Right cardiac atrium (tissue), 5 donors: ENCODE data around the gene MCC. TPM values are rescaled to one million over a fixed set of nuclear protein-coding genes. Genes with fewer than 3 reads are reported as not detected.

Experiments
- ATAC-seq, 2 donors: fragments of 200-7000 bp; cut with Tn5 transposase; one replicate each; pipeline versions ENCODE4 v1.8.0 to v1.9.1; 2020; ENCODE audit warnings: moderate library complexity in 2 of 2, mild to moderate bottlenecking in 1 of 2
- DNase-seq, 3 donors: peaks; one replicate each; pipeline ENCODE4 v3.0.0-alpha.2; 2020
- H3K27ac ChIP-seq: one replicate; pipeline ENCODE4 v1.5.1; 2013; ENCODE audit warnings: mild to moderate bottlenecking, low read length, control low read depth, moderate library complexity
- H3K27me3 ChIP-seq: one replicate; pipeline ENCODE4 v1.6.1; 2013; ENCODE audit not compliant: control insufficient read depth, insufficient read depth
- H3K4me1 ChIP-seq: one replicate; pipeline ENCODE4 v1.6.1; 2013; ENCODE audit warnings: low read length; ENCODE audit not compliant: control insufficient read depth, insufficient read depth
- H3K4me3 ChIP-seq: one replicate; pipeline ENCODE4 v1.5.1; 2013; ENCODE audit warnings: low read length, control low read depth
- H3K9me3 ChIP-seq: one replicate; pipeline ENCODE4 v1.6.1; 2013; ENCODE audit warnings: low read length; ENCODE audit not compliant: control insufficient read depth
- WGBS: extraction: QIAGEN DNeasy Blood & Tissue Kit; methylation state at CpG from one replicate; pipeline ENCODE4 v1.1.7; 2013; 5-methylcytosine and 5-hydroxymethylcytosine counted together
- intact Hi-C, 4 donors: fragments of 100-400 bp; cut with DNase I; formaldehyde crosslinking; loops; one replicate each; pipeline versions ENCODE4 v1.11.0 to v1.14.0; 2022 to 2023
- polyA plus RNA-seq: library from polyadenylated mRNA; stranded (reverse); fragments of 200-250 nt; gene quantifications from one replicate; pipeline ENCODE4 v1.2.3, GENCODE V29; 2013
- total RNA-seq, 4 donors: library from RNA; stranded (reverse); fragmentation: NEBNext Ultra II Directional; extraction: Animal tissue kit (Norgen Biotek cat#: 25700); gene quantifications; one replicate each; pipeline ENCODE4 v1.2.1, GENCODE V29; 2021
- donor health status: healthy with polysubstance abuse.
- donor health status: DM: no; HTN: yes; CAD: no.
- donor health status: DM: no; HTN: no; CAD: no.
- donor health status: DM: no; HTN: yes; CAD: no; lungs with severe emphysema.
- donor health status: DM: yes; HTN: yes; CAD: no.

Gene MCC
- total and polyA plus RNA-seq, 5 donors: 6.9 to 33.6 (median 27.0) TPM

GRCh38 chr5:113250341-113250953 is 237.8 kb downstream of the MCC start:
- no peaks in the 10 kb centered on the region for H3K27me3 ChIP-seq
- peak in 2 of 3 donors; percentile 63 to 68 for DNase-seq
- intact Hi-C loops: no loop called here

GRCh38 chr5:113249206-113249605 is 239.0 kb downstream of the MCC start:
- H3K9me3 ChIP-seq: no peaks in the 10 kb centered on the region
- ATAC-seq: no peak
- no peaks in the 10 kb centered on the region for H3K27me3 ChIP-seq
- H3K4me3 ChIP-seq: no peak overlapping the region
- intact Hi-C loops: no loop called here
- peak overlapping the region; percentile 53 for H3K27ac ChIP-seq
- peaks cover 29% of the 10 kb centered on the region for H3K4me1 ChIP-seq
- no peak for DNase-seq
- 88% methylated on average over 1 of the region's 1 CpG for WGBS

More at GRCh38 chr5:113250341-113250953, 237.8 kb downstream of the MCC start:
- Histone ChIP-seq H3K4me3 (no peak overlapping the region), H3K27ac (peak overlapping the region; percentile 92), H3K4me1 (peaks cover 26% of the 10 kb centered on the region), H3K9me3 (no peaks in the 10 kb centered on the region)
- 31% methylated on average over 7 of the region's 7 CpGs for WGBS
- ATAC-seq: peak; percentile 53 to 86

GRCh38 chr5:113246361-113246870 is 241.8 kb downstream of the MCC start:
- Histone ChIP-seq H3K27me3 (no peaks in the 10 kb centered on the region), H3K9me3 (no peaks in the 10 kb centered on the region), H3K27ac (peak overlapping the region; percentile 81), H3K4me3 (peak overlapping the region; percentile 29), H3K4me1 (peaks cover 32% of the 10 kb centered on the region)
- peak; percentile 57 to 59 for ATAC-seq
- DNase-seq: peak in 2 of 3 donors; percentile 16 to 49
- WGBS: 13% methylated on average over 5 of the region's 5 CpGs
- intact Hi-C loops: no loop called here

- H3K27ac ChIP-seq: peak overlapping the region; percentile 72
- no peak for DNase-seq
- H3K4me1 ChIP-seq: peaks cover 32% of the 10 kb centered on the region
- intact Hi-C loops: no loop called here
- ATAC-seq: peak; percentile 39 to 40
- 34% methylated on average over 2 of the region's 2 CpGs for WGBS
- no peak overlapping the region for H3K4me3 ChIP-seq
- no peaks in the 10 kb centered on the region for H3K27me3 ChIP-seq
- H3K9me3 ChIP-seq: no peaks in the 10 kb centered on the region
Measured at GRCh38 chr5:113245427-113246225, 242.6 kb downstream of the MCC start.

- ATAC-seq: no peak
Measured at GRCh38 chr5:113244966-113245365, 243.3 kb downstream of the MCC start.

DNA sequence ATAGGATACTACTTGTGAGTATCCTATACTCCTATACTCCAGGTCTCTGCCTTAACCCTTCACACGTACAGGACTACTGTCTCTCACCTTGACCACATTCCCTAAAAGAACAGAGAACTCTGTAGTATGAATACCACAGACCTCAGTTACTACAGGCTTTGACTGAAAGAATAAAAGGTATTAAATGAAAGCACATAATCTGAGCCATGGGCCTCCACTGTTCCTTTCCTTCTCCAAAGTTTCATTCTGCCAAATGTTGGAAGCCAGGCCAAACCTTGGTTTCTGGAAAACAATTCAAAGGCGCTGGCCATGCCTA is 244.9 kb downstream of the MCC start:
- Histone ChIP-seq H3K4me1 (peaks cover 21% of the 10 kb centered on the region), H3K27me3 (no peaks in the 10 kb centered on the region), H3K9me3 (no peaks in the 10 kb centered on the region), H3K27ac (no peak overlapping the region), H3K4me3 (no peak overlapping the region)
- intact Hi-C loops: no loop called here
- ATAC-seq (no peak), DNase-seq (no peak)
- WGBS: 94% methylated on average over 2 of the region's 2 CpGs

More at GRCh38 chr5:113244966-113245365, 243.3 kb downstream of the MCC start:
- intact Hi-C loops: no loop called here
- no peak for DNase-seq
- no peaks in the 10 kb centered on the region for H3K9me3 ChIP-seq
- H3K4me3 ChIP-seq: no peak overlapping the region
- H3K27ac ChIP-seq: no peak overlapping the region
- H3K4me1 ChIP-seq: peaks cover 27% of the 10 kb centered on the region
- WGBS: 82% methylated on average over 9 of the region's 9 CpGs
- H3K27me3 ChIP-seq: no peaks in the 10 kb centered on the region

- DNase-seq (no peak), ATAC-seq (no peak)
- H3K9me3 ChIP-seq: no peaks in the 10 kb centered on the region
- no peak overlapping the region for H3K27ac ChIP-seq
- 87% methylated on average over 8 of the region's 8 CpGs for WGBS
- no peak overlapping the region for H3K4me3 ChIP-seq
- intact Hi-C loops: no loop called here
- H3K4me1 ChIP-seq: peaks cover 22% of the 10 kb centered on the region
- no peaks in the 10 kb centered on the region for H3K27me3 ChIP-seq
Measured at GRCh38 chr5:113242481-113243348, 245.5 kb downstream of the MCC start.

DNA sequence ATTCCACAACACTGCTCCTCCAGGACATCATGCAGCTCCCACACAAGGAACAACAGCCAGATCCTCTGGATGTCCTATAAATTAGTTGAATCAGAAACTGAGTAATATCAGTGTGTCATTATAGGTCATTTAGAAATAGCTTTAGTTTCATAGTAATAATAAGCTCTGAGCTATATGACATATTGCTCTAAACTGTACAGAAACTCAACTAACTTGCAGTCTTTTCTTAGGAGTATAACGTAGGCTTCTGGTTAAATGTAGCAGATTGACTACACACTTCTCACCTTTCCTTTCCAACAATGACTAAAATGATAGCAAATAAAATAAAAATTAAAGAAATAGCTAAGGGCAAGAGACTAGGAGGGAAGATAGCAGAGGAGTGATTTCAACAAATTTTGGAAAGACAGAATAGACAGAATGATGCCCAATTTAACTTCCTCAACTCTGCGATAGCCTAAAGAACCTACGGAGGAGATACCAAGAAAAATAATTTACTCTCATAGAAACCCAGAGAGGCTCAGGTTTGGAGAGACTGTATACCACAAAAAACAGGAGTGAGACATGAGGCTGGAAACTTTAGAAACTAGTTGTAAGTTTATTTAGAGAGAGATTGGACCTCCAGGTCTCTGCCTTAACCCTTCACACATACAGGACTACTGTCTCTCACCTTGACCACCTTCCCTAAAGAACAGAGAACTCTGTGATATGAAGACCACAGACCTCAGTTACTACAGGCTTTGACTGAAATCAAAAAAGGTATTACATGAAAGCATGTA is 247.1 kb downstream of the MCC start:
- Histone ChIP-seq H3K27ac (no peak overlapping the region), H3K4me1 (peaks cover 13% of the 10 kb centered on the region), H3K9me3 (no peaks in the 10 kb centered on the region), H3K4me3 (no peak overlapping the region), H3K27me3 (no peaks in the 10 kb centered on the region)
- 97% methylated on average over 3 of the region's 3 CpGs for WGBS
- ATAC-seq (no peak), DNase-seq (no peak)
- intact Hi-C loops: no loop called here

DNA sequence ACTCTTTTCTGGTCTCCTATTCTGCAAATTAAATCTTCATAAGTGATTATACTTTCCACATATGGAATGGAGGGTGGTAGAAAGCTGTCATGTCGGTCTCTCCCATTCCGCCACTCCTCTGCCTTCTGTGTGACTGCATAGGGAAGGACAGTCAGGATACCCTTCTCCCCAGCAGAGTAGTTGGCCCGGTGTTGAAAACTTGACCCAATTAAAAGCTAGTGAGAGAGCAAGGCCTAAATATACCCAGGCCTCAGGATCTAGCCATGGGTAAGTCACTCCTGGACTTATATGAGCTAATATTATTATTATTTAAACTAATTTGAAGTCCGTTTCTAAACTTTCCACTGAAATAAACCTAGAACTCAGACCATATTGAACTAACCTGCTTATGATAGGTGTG is 248.2 kb downstream of the MCC start:
- Histone ChIP-seq H3K9me3 (no peaks in the 10 kb centered on the region), H3K4me1 (peaks cover 10% of the 10 kb centered on the region), H3K4me3 (no peak overlapping the region), H3K27me3 (no peaks in the 10 kb centered on the region), H3K27ac (no peak overlapping the region)
- intact Hi-C loops: no loop called here
- no peak for ATAC-seq
- no peak for DNase-seq
- 94% methylated on average over 4 of the region's 4 CpGs for WGBS

- Histone ChIP-seq H3K4me1 (peaks cover 7% of the 10 kb centered on the region), H3K27ac (no peak overlapping the region), H3K27me3 (no peaks in the 10 kb centered on the region), H3K9me3 (no peaks in the 10 kb centered on the region), H3K4me3 (no peak overlapping the region)
- DNase-seq (no peak), ATAC-seq (no peak)
- intact Hi-C loops: no loop called here
Measured at GRCh38 chr5:113237893-113238292, 250.4 kb downstream of the MCC start.
